ENCODE results near the gene FBXW5.

FBXW5 gene

GRCh38 chr9:136923881-136924280, 20.7 kb downstream of the FBXW5 start:
- TF ChIP-seq EZH2phosphoT487 (IDR thresholded peaks at IDR 0.05; ENCODE audit: low read depth) = no peak
- TF ChIP-seq CTCF (IDR thresholded peaks at IDR 0.05; ENCODE audit: low read depth, low read length) = no peak
- Histone ChIP-seq H3K4me3 (ENCODE audit: low read length) (no peak overlapping the region), H3K4me1 (ENCODE audit: low read length) (no peaks in the 10 kb centered on the region), H3K9ac (ENCODE audit: low read length) (no peak overlapping the region), H2AFZ (ENCODE audit: low read depth, low read length) (no peak overlapping the region), H3K27ac (ENCODE audit: low read length) (no peak overlapping the region), H3K79me2 (ENCODE audit: low read length) (no peaks in the 10 kb centered on the region), H3K27me3 (ENCODE audit: low read depth, low read length) (no peaks in the 10 kb centered on the region), H3K36me3 (replicated peaks; ENCODE audit: low read depth, low read length) (peaks cover 51% of the 10 kb centered on the region), H4K20me1 (ENCODE audit: insufficient read depth, low read length) (no peaks in the 10 kb centered on the region), H3K4me2 (ENCODE audit: low read length) (no peak overlapping the region), H3K9me3 (ENCODE audit: insufficient read depth, low read length) (no peaks in the 10 kb centered on the region)

- Histone ChIP-seq H3K9ac (ENCODE audit: low read length) (no peak overlapping the region), H3K4me3 (ENCODE audit: low read length) (no peak overlapping the region), H3K27me3 (ENCODE audit: low read depth, low read length) (no peaks in the 10 kb centered on the region), H2AFZ (ENCODE audit: low read depth, low read length) (no peak overlapping the region), H3K27ac (ENCODE audit: low read length) (no peak overlapping the region), H3K4me2 (ENCODE audit: low read length) (no peak overlapping the region), H3K9me3 (ENCODE audit: insufficient read depth, low read length) (no peaks in the 10 kb centered on the region), H3K79me2 (ENCODE audit: low read length) (no peaks in the 10 kb centered on the region), H3K36me3 (replicated peaks; ENCODE audit: low read depth, low read length) (peaks cover 42% of the 10 kb centered on the region), H3K4me1 (ENCODE audit: low read length) (no peaks in the 10 kb centered on the region), H4K20me1 (ENCODE audit: insufficient read depth, low read length) (no peaks in the 10 kb centered on the region)
- TF ChIP-seq EZH2phosphoT487 (IDR thresholded peaks at IDR 0.05; ENCODE audit: low read depth) = no peak
- no peak for TF ChIP-seq CTCF (IDR thresholded peaks at IDR 0.05; ENCODE audit: low read depth, low read length)
Measured at GRCh38 chr9:136922540-136922939, 22.0 kb downstream of the FBXW5 start.

GRCh38 chr9:136921718-136922117, 22.8 kb downstream of the FBXW5 start:
- Histone ChIP-seq H3K36me3 (replicated peaks; ENCODE audit: low read depth, low read length) (peaks cover 44% of the 10 kb centered on the region), H3K4me2 (ENCODE audit: low read length) (no peak overlapping the region), H3K4me1 (ENCODE audit: low read length) (no peaks in the 10 kb centered on the region)

GRCh38 chr9:136921307-136921706, 23.2 kb downstream of the FBXW5 start:
- TF ChIP-seq EZH2phosphoT487 (IDR thresholded peaks at IDR 0.05; ENCODE audit: low read depth) = no peak
- no peak for TF ChIP-seq CTCF (IDR thresholded peaks at IDR 0.05; ENCODE audit: low read depth, low read length)
- no peaks in the 10 kb centered on the region for H3K4me1 ChIP-seq (ENCODE audit: low read length)
- H2AFZ ChIP-seq (ENCODE audit: low read depth, low read length) = no peak overlapping the region
- no peaks in the 10 kb centered on the region for H3K9me3 ChIP-seq (ENCODE audit: insufficient read depth, low read length)
- peaks cover 47% of the 10 kb centered on the region for H3K36me3 ChIP-seq (replicated peaks; ENCODE audit: low read depth, low read length)
- no peak overlapping the region for H3K9ac ChIP-seq (ENCODE audit: low read length)
- H3K27me3 ChIP-seq (ENCODE audit: low read depth, low read length) = no peaks in the 10 kb centered on the region
- no peaks in the 10 kb centered on the region for H3K79me2 ChIP-seq (ENCODE audit: low read length)
- H3K4me3 ChIP-seq (ENCODE audit: low read length) = no peak overlapping the region
- H3K27ac ChIP-seq (ENCODE audit: low read length) = no peak overlapping the region
- no peaks in the 10 kb centered on the region for H4K20me1 ChIP-seq (ENCODE audit: insufficient read depth, low read length)
- no peak overlapping the region for H3K4me2 ChIP-seq (ENCODE audit: low read length)

More at GRCh38 chr9:136921718-136922117, 22.8 kb downstream of the FBXW5 start:
- no peaks in the 10 kb centered on the region for H3K9me3 ChIP-seq (ENCODE audit: insufficient read depth, low read length)
- H3K27ac ChIP-seq (ENCODE audit: low read length) = no peak overlapping the region
- H4K20me1 ChIP-seq (ENCODE audit: insufficient read depth, low read length) = no peaks in the 10 kb centered on the region
- H3K9ac ChIP-seq (ENCODE audit: low read length) = no peak overlapping the region
- no peak overlapping the region for H3K4me3 ChIP-seq (ENCODE audit: low read length)
- no peaks in the 10 kb centered on the region for H3K79me2 ChIP-seq (ENCODE audit: low read length)
- H2AFZ ChIP-seq (ENCODE audit: low read depth, low read length) = no peak overlapping the region
- TF ChIP-seq CTCF (IDR thresholded peaks at IDR 0.05; ENCODE audit: low read depth, low read length) (no peak), EZH2phosphoT487 (IDR thresholded peaks at IDR 0.05; ENCODE audit: low read depth) (no peak)
- no peaks in the 10 kb centered on the region for H3K27me3 ChIP-seq (ENCODE audit: low read depth, low read length)
